ENCODE results near the gene PCNX2.

PCNX2 gene

GRCh38 chr1:232951605-232952004 is 343.9 kb downstream of the PCNX2 start:
- DNase-seq, result no peak

- no peak for DNase-seq
These were observed 344.3 kb downstream of the PCNX2 start for GRCh38 chr1:232951180-232951579.

DNA sequence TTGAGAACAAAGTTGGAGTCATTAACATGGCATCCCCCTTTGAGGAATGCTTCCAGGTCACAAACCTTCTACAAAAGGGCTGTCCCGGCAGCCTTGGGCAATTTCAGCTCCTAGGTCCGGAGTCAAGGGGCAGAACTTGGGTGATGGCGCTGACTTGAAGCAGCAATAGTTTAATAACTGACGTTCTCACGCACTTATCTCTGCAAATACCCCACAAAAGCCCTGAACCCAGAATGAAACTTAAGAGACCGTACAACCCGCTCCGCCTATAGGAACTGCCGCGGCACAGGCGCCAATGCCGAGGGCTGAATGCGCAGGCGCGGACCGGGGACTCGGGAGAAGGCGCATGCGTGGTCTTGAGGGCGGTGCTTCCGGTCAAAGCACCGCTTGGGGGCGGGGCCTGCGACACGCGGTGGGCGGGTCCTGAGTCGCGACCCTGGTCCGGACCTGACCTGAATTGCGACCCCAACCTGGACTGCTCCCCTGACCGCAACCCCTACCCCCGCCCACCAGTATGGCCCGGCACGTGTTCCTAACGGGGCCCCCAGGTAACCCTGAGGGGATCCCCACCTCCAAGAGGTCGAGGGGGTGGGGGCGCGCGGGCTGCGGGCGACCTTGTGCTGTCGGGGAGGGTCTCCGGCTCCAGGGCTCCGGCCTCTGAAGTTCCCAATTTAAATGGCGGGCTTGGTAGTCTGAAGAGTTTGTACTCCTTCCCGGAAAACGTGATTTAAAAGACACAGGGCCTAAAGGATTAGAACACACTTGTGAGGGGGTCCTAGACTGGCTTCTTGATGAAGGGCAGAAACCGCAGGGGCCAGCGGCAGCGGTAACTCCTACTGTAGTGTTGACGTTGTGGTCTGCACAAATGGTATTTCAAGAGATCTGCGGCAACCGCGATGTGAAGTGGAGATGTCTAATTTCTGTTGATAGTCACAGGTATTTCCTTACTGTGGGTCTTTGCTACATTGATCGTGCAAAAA is 345.0 kb downstream of the PCNX2 start, which contains the start of gene NTPCR:
Gene NTPCR (plus strand): TSS at position 415 of the 980 bp plus-strand sequence. CDS start 100 bp downstream, at position 515.
- peak; percentile 96 for DNase-seq

DNA sequence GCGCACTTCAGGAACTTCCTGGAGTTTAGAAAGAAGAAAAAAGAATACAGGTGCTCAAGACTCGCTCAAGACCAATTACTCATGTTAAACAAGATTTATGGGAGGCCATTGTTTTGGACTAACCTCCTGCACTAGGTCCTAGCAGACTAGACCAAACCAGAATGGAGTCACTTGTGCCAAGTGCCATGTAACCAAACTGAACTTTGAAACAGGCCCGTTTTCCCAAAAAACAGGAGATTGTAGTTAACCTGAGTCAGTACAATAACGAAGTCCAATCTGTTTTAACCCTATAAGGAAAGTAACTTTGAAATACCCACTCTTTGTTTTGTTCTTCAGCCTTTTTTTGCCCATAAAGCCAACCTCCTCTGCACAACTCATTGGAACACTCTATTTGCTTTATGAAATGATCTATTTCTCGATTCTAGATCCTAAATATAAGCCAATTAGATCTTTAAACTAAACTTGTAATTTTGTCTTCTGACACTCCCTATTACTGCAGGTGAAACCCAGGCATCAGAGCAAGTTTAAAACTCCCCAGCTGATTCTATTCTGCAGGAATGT is 345.8 kb downstream of the PCNX2 start:
- no peak for DNase-seq

DNA sequence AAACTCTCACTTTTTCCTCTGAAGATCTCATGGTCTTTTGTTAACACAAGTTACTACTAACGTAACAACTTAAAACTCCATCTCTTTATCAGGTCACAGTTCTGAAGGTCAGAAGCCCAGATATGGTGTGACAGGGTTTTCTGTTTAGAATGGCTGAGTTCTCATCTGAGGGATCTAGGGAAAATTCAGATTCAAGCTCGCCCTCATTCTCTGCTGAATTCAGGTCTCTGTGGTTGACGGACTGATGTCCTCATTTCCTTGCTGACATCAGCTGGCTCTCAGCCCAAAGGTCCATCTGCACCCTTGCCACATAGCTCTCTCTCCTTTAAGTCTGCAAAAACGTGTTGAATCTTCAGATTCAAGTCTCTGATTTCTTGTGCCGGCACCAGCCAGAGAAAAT is 351.2 kb downstream of the PCNX2 start:
- no peak for DNase-seq

DNA sequence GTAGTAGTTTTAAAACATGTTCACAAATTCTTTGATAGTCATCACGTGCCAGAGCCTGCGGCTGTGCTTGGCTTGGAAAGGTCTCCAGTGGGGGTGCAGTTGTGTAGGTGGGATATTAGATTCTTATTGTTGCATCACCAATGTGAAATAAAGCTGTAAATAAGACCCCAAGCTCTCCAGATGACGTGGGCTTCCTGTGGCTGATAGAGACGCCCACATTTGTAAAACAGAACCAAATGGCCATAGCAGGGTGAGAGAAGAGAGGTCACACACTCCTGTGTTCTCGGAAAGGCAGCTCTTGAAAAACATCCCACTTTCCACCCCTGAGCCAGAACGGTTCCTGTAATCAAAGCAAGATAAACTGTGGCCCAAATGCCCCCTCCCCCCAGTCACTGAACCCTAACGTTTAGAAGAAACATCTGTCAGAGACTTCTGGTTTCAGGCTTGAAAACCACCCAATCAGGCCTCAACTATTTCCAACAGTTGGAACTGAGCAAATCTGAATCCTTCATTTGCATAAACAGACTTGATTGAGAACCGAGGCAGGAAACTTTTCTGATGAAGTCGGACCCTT is 351.8 kb downstream of the PCNX2 start:
- DNase-seq, result no peak

DNA sequence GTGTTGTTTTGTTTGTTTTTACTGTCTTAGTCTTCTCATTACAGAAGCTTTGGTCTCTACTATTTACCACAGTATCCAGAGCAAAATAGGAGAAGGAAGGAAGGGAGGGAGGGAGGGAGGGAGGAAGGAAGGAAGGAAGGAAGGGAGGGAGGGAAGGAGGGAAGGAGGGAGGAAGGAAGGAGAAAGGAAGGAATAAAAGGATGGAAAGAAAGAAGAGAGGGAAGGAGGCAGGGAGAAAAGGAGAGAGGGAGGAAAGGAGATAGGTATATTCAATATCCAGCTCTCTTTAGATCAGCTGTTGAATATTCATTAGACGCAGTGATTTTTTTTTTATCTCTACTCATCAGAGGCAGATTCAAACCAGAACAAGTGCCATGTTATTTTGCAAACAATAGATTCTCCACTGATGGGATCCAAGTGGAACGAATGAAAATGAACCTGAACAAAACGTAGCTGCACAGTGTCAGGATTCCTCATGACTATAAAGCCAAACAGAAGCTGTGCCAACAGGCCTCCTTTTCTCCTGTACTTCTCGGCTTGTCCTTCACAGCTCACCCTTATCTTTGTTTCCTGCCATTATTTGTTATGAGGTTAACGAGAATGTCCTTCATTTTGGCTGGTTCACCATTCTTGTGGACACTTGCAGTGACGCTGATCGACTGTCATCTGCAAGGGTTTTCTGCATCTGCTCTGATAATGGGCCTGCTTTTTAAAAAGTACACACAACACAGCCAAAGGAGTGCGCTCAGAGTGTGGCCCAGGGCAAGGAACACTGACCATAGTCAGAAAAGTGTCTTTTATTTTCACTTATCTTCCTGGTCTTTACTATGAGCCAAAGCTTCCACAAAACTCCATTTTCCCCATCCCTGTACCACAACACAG is 352.9 kb downstream of the PCNX2 start:
- no peak for DNase-seq

DNA sequence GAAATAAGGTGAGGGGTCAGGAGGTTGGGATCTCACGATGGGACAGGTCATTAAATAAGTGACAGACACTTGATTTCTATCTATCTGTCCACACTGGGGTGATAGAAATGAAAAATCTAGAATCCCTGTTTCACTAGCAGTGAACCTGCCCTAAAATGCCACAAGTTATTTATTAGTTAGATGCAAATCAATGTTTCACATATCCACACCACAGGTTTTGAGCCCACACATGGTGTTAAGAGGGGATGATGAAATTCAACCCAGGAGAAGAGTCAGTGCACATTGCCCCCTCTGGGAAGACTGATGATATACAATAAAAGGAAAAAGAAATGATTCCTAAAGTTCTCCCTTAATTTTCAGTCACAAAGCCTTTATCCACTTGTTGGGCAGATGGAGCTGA is 355.3 kb downstream of the PCNX2 start:
- no peak for DNase-seq

GRCh38 chr1:232939748-232940147 is 355.8 kb downstream of the PCNX2 start:
- DNase-seq, result no peak

GRCh38 chr1:232938926-232939325 is 356.6 kb downstream of the PCNX2 start:
- no peak for DNase-seq

DNA sequence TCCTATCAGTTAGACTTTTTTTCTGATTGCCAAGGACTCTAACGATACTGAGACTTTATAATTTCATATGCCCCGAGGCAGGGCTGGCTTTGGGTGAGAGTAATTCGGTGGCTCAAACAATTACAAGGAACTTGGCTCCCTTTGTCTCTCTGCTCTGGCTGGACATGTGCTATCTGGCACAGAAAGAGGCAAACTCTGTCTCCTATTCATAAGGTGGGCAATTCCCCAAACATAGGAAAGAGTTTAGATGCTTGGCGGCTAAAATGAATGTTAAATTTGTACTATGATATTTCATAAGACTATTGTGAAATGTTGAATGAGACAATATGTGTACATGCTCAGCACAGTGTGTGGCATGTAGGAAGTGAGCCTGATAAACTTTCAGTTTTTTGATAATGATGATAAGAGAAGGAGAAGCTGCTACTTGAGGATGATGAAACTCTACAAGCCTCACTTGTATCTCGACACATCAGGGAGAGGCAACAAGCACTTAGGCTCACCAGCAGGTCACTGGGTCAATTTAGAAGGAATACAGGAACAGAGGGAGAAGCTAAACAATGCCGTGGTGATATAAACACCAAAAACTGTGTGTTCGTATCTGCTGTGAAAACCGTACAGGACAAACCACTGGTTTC is 357.7 kb downstream of the PCNX2 start:
- no peak for DNase-seq

GRCh38 chr1:232936941-232937340 is 358.6 kb downstream of the PCNX2 start:
- DNase-seq, result no peak

Data from activated CD4-positive, alpha-beta T cell treated with anti-CD3 and anti-CD28 coated beads, Interleukin-2, amount 50 U/mL, for 1 hour (primary cell).